Glomerular endothelial cell (primary cell): ENCODE results near the gene CTNND2. TPM values are rescaled to one million over a fixed set of nuclear protein-coding genes. Genes with fewer than 3 reads are reported as not detected.

Source experiments
- DNase-seq: peaks from one replicate; pipeline ENCODE4 v3.0.0-alpha.2; 2011; ENCODE audit warnings: low read depth, low spot score; ENCODE audit errors: extremely low read depth
- total RNA-seq: library from RNA; depleted of rRNA; stranded (reverse); fragments of >200 nt; gene quantifications from 2 replicates; pipeline ENCODE4 v1.2.3, GENCODE V29; 2015

CTNND2 gene
- total RNA-seq, 1 donor from 2014 or later, result not detected

- DNase-seq, result no peak
Observed at GRCh38 chr5:11607944-11608483, 296.2 kb downstream of the CTNND2 start.

DNA sequence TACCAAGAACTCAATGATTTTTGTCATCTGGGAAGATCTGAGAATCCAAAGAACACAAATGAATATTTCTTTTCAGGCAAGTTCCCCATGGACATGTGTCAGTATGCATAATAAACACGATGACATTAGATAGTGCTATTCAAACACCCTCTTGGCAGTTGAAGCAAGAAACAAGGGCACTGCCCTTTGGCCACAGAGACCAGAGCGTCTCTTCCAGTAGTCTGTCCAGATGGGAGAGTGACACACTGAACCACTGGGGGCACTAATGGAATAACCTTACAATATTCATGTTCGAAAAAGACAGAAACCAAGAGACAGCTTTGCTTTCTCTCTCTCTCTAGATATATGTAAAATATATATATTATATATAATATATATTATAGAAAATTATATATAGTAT is 301.9 kb downstream of the CTNND2 start:
- DNase-seq, result no peak

GRCh38 chr5:11599499-11599898 is 304.7 kb downstream of the CTNND2 start:
- DNase-seq, result no peak

GRCh38 chr5:11596657-11597071 is 307.6 kb downstream of the CTNND2 start:
- DNase-seq, result no peak

- DNase-seq, result no peak
Observed at GRCh38 chr5:11596185-11596584, 308.1 kb downstream of the CTNND2 start.

DNA sequence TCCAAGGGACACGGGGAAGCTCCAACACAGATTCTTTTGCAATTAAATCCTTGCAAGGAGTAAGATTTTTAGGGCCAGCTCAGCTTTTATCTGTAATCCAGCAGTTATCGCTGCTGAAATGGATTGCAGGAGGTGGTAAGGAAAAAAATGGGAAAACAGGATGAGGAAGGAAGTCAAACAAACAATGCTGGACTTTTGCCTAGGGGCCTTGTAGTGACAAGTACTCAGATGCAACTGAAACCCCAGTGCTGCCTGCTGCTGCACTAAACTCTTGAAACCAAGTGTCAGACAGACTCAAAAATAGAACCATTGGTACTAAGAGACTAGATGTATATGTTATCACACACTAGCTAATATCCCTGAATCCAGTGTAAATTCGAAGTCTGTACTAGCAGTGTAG is 309.2 kb downstream of the CTNND2 start:
- DNase-seq, result no peak

- DNase-seq, result no peak
Observed at GRCh38 chr5:11594021-11594420, 310.2 kb downstream of the CTNND2 start.

DNA sequence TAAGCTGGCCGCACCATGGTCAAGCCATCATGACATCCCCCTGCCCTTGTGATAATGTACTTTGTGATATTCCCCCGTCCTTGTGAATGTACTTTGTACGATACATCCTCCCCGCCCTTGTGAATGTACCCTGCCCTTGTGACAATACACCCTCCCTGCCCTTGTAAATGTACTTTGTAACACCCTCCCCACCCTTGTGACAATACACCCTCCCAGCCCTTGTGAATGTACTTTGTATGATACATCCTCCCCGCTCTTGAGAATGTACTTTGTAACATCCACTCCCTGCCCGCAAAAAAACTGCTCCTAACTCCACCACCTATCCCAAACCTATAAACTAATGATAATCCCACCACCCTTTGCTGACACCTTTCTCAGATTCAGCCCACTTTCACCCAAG is 313.8 kb downstream of the CTNND2 start:
- DNase-seq, result no peak

DNA sequence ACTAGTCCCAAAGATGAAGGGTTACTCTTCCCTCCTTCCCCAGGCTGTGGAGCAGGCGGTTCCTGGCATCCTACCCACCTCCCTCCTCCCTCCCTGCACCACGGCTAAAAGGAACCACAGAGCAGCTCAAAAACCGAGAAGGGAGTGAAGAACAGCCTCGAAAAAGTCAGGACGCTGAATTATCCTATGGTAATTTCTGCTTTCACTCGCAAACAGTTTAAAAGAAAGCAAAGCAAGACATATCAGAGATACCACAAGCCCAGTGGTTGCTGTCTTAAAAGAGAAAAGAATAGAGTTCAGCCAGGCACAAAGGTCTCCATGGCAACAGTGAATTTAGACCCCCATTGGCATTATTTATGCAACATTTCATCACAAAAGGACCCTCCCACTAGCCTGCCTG is 315.4 kb downstream of the CTNND2 start:
- DNase-seq, result no peak

DNA sequence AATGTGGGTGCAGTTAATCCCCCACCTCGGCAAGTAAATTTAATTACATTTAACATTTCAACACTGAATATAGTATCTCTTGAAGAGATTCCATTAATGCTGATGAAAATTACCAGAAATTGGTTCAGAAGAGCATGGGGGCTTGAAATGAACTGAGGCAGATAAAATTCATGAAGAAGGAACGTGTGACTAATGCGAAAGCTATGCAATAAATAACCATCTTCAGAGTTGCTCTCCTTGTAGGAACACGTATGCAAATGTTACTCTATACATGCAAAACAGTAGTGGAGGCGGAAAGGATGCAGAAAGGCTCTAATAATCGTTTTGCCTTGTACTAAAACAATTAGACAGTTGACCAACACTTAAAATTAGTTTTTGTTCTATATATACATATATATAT is 320.2 kb downstream of the CTNND2 start:
- DNase-seq, result no peak

DNA sequence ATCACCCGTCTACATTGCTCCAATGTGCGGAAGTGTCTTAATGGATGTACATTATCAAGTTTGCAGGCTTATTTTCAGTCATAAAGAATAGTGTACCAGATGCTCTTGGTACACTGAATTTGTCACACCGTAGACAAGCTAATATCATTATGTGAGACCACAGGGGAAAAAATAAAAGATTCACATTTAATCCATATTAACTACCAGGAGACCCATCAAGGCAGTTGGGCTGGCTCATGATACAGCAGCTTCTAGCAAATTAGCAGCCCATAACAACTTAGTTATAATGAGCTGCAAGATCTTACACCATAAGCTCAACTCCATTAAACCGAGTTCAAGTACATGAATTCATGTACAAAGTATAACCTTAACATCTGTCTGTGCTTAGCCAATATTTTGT is 324.9 kb downstream of the CTNND2 start:
- no peak for DNase-seq

- DNase-seq, result no peak
Observed at GRCh38 chr5:11574787-11575186, 329.5 kb downstream of the CTNND2 start.

DNA sequence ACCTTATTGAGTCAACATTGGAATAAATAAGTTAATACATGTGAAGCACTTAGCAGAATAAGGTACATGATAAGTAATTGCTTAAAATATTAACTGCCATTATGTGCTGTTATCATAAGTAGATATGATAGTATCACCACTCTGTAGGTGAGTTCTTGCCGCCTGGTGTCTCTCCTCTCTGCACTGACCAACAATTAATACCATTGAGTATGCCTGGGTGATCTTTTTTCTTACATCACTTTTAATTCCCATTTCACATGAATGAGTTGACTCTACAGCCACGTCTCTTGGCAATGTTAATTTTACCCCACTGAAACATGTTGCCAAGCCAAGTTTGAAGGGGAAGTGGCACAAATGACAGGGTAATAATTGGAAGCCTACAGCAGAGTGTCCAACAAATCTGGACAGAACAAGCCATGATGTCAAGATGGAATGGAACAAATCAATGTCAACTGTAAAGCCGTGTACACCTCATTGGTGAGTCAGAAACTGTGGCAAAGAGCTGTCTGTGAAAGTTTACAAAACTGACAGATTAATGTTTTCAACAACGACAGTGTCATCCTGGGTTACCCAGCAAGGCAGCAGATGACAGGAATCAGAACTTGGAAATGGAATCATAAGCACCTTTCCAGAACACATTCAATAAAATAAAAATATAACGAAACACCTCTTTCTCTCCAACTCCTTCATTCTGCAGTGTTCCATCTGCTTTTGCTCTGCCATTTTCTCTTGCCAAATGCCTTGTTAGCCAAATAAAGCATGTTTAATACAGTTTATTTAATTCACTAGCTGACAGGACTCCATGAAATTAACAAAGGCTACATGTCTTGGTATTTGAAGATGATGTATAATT is 330.9 kb downstream of the CTNND2 start:
- no peak for DNase-seq

DNA sequence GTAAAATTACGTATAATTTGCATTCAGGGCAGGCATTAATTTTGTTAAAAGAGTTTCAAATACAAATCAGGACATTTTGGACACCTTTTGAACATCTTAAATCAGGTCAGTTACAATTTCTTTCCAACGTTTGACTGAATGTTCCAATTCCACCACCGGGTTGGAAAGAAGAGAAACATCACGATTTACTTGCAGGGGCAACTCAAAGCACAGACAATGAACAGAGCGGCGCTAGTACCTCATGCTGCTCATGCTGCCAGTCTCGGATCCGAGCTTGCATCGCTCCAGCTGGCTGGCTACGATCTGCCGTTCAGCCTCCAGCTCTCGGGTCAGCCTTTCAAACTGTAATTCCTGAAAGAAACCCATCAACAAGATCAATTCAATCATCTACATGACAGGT is 339.5 kb downstream of the CTNND2 start:
- no peak for DNase-seq

DNA sequence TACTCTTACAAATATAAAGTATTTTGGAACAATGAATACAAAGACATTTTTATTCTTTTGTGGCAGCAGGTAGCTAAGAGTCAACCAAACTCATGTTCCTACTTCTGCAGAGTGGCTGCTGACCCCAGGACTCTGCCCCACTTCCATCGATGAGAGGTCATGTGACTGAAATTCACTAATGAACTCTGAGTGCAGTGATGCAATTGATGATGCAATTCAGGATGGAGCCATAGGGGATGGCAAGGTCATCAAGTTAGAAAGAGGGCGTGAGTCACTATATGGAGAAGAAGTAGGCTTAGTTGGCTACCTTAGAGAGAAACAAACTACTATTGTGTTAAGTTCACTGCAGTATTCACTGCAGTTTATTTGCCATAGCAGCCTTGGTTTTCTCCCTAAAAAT is 340.4 kb downstream of the CTNND2 start:
- no peak for DNase-seq

- DNase-seq, result no peak
Observed at GRCh38 chr5:11560915-11561697, 343.1 kb downstream of the CTNND2 start.

GRCh38 chr5:11557063-11557462 is 347.2 kb downstream of the CTNND2 start:
- DNase-seq, result no peak

- no peak for DNase-seq
Observed at GRCh38 chr5:11555171-11555570, 349.1 kb downstream of the CTNND2 start.

DNA sequence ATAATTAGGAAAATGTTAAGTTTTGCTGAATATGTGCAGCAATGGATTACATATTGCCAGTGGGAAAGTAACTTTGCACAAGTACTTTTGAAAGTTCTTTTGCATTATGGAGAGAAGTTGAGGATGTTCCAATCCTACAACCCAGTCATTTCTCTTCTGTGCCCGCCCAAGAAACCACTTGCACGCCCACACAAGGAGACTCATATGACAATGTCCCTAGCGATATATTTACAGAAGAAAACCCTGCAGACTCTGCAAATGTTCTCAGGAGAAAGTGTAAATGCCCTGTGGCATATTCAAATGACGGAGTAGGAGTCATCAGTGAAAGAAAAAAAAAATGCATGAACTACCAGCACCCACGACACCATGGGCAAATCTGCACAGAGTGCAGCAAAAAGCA is 356.5 kb downstream of the CTNND2 start:
- DNase-seq, result no peak

- no peak for DNase-seq
Observed at GRCh38 chr5:11547140-11547539, 357.1 kb downstream of the CTNND2 start.

- DNase-seq, result no peak
Observed at GRCh38 chr5:11540112-11540511, 364.1 kb downstream of the CTNND2 start.
